Left colon (tissue), 2 donors: ENCODE results near the gene ZNF264. TPM values are rescaled to one million over a fixed set of nuclear protein-coding genes. Genes with fewer than 3 reads are reported as not detected.
"Not testable (repeated sequence)": the region's sequence is repeated elsewhere in the genome, so short reads cannot be mapped to it uniquely, and the experiment has no call there.

Experiments
- ATAC-seq: fragments of 200-7000 bp; cut with Tn5 transposase; one replicate; pipeline ENCODE4 v1.9.1; 2020; ENCODE audit warnings: mild to moderate bottlenecking, moderate library complexity
- DNase-seq, 2 donors: peaks; one replicate each; pipeline ENCODE4 v3.0.0-alpha.2; 2020
- intact Hi-C, 2 donors: fragments of 100-400 bp; cut with DNase I in 1 of 2; cut with micrococcal nuclease in 1 of 2; formaldehyde crosslinking; loops; one replicate each; pipeline versions ENCODE4 v1.11.2 to v1.14.0; 2022; cut with DNase I, micrococcal nuclease
- total RNA-seq, 2 donors: library from RNA; stranded (reverse); fragmentation: NEBNext Ultra II Directional; extraction: Animal tissue kit (Norgen Biotek cat#: 25700); gene quantifications; one replicate each; pipeline ENCODE4 v1.2.1, GENCODE V29; 2021
- donor health status: DM: no; HTN: no; CAD: no.
- donor health status: DM: yes; HTN: yes; CAD: no.

Gene ZNF264
- total RNA-seq, 2 donors from 2014 or later: 28.2 to 29.4 TPM

DNA sequence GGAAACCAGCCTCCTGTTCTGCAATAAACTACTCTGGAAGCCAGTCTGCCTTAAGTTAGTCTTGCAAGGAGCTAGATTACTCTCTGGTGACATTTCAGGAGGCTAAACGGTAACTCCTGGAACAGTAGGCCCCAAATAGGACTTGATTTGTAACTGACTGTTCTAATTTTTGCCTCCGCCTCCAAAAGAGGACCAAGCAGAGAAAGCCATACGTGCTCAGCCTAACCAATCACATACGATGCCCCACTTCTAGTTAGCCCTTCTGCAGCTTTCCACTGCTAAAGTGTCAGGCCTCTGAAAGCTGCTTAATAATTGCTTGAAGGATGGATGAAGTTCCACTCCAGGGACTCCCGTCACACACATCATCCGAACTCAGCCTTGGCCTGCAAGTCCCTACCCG lies 49.9 kb downstream of the ZNF264 start:
- intact Hi-C loops: loop anchor here in 1 of 2 donors (5.0 kb wide), 1 partner anchor 41 kb away; the partner anchor contains the start of gene ZNF460
- DNase-seq (no peak), ATAC-seq (no peak)

DNA sequence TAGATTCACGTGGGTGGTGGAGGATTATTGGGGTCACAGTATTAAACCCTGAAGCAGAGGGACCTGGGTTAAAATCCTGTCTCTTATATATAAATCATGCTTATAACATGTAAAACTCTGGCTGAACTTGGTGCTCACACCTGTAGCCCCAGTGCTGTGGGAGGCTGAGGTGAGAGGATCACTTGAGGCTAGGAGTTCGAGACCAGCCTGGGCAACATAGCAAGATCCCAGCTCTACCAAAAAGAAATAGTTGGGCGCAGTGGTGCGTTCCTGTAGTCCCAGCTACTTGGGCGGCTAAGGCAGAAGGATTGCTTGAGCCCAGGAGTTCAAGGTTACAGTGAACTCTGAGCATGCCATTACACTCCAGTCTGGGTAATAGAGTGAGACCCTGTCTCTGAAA lies 51.5 kb downstream of the ZNF264 start:
- no peak for ATAC-seq
- intact Hi-C loops: loop anchor here in 1 of 2 donors (5.0 kb wide), 1 partner anchor 39 kb away; the partner anchor contains the start of gene ZNF460
- DNase-seq: no peak

GRCh38 chr19:57244513-57244912 lies 53.2 kb downstream of the ZNF264 start:
- no peak for DNase-seq
- intact Hi-C loops: loop anchor here in 1 of 2 donors (5.0 kb wide), 1 partner anchor 38 kb away; the partner anchor contains the start of gene ZNF460
- no peak for ATAC-seq

DNA sequence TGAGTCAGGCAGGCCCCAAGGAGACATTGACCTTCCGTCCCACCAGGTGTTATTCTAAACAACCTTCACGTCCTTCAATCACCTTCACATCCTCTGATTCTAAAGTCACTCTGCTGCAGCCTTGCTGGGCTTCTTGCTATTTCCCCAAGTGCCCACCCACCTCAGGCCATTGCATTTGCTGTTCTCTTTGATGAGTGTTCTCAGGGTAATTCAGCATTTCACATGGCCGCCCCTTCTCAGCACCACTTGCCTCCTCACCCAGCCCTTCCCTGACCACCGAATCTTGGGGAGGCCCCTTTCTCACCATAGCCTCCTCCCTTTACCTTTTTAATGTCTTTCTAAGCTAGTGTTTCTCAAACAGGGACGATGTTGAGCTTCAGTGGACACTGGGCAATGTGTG lies 53.8 kb downstream of the ZNF264 start:
- DNase-seq (no peak), ATAC-seq (no peak)
- intact Hi-C loops: no loop called here

- ATAC-seq (no peak), DNase-seq (no peak)
- intact Hi-C loops: no loop called here
These were observed 54.7 kb downstream of the ZNF264 start for GRCh38 chr19:57245959-57246358.

DNA sequence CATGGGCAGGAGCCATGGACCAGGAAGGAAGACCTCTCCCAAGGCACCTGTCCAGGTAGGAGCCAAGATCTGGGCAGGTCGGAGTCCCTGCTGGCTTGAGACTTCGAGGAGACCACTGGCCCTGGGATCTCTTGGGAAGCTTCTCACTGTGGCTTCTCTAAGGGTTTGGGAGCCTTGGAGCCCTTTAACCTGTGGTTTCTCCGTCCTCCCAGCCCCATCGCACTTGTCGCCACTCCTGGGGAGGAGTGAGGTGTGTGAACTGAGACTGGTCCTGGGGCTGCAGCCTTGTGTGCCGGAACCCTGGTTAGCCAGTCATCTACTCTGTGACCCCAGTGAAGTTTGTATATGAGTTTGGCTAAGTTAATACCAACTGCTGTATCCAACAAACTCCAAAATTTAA lies 57.3 kb downstream of the ZNF264 start:
- no peak for ATAC-seq
- intact Hi-C loops: no loop called here
- DNase-seq: no peak

GRCh38 chr19:57249329-57249728 lies 58.0 kb downstream of the ZNF264 start:
- intact Hi-C loops: no loop called here
- ATAC-seq (no peak), DNase-seq (no peak)

DNA sequence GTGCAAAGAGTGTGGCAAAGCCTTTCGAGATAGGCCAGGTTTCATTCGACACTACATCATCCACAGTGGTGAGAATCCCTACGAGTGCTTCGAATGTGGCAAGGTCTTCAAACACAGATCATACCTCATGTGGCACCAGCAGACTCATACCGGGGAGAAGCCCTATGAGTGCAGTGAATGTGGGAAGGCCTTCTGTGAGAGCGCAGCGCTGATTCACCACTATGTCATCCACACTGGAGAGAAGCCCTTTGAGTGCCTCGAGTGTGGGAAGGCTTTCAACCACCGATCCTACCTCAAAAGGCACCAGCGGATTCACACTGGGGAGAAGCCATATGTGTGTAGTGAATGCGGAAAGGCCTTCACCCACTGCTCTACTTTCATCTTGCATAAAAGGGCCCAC lies 62.5 kb downstream of the ZNF264 start:
- ATAC-seq, DNase-seq, intact Hi-C loops: not testable (repeated sequence)

- ATAC-seq: no peak
- DNase-seq: no peak
- intact Hi-C loops: no loop called here
These were observed 70.7 kb downstream of the ZNF264 start for GRCh38 chr19:57262044-57262443.

DNA sequence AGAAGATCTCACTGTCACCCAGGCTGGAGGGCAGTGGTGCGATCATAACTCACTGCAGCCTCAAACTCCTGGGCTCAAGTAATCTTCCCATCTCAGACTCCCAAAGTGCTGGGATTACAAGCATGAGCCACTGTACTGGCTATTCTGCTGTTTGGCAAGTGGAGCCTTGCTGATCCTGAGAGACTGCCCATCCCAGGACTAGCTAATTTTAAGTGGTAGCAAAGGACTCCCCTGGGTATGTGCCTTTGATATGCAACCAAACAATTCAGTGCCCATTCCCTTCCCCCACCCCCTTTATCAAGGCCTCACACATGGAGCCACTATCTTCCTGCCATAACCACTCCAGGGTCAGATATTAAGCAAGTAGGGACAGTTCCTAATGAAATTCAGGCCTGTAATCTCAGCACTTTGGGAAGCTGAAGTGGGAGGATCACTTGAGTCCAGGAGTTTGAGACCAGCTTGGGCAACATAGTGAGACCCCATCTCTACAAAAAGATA lies 72.0 kb downstream of the ZNF264 start:
- intact Hi-C loops: no loop called here
- DNase-seq: no peak
- no peak for ATAC-seq

DNA sequence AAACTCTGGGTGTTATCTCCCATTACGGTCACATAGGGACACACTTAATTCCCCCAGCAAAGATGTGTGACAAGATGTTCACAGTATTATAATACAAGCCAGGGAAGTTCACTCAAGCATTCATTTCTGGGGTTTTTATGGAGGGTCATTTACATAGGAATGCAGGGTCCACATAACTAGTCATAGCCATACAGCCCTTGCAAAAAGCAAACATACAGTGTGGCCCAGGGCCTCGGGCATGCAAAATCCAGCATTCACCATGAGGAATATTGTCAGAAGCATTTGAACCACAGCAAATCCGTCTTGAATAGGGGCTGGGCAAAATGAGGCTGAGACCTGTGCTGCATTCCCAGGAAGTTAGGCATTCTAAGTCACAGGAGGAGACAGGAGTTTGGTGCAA lies 76.0 kb downstream of the ZNF264 start:
- DNase-seq (no peak), ATAC-seq (no peak)
- intact Hi-C loops: no loop called here

DNA sequence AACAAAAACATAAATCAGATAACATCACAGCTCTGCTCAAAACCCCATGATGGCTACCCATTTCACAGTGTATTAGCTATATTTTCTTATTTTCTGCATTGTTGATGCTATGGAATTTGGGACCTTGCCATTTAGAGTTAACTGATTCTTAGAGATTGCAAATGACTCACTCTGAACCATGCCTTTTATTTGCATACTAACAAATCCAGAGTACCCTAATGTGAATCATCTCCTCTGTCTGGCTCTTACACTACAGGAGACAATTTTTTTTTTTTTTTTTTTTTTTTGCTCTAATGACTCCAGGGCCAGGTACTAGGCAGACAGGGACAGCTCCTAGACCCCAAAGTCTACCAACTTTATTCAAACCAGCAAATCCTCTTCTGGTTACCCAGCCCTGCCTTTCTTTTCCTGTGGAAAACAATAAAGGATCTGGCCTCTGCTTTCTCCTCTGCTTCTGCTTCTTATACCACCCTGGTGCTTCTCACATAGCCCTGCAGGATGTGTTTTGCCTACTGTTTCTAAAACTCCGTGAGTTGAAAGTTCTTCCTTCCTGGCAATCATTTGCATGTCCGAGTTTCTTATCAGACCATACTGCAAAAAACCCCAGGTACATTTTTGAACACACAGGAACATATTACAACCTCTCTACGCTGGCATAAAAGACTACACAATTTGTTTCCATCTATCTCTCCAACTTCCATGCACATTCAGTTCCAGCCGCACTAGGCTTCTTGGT lies 78.4 kb downstream of the ZNF264 start:
- DNase-seq (no peak), ATAC-seq (no peak)
- intact Hi-C loops: no loop called here

- no peak for ATAC-seq
- DNase-seq: no peak
- intact Hi-C loops: no loop called here
These were observed 80.0 kb downstream of the ZNF264 start for GRCh38 chr19:57271280-57271679.

Other genes with a start within 250 kb of the ZNF264 start
- gene USP29, start 71.5 kb upstream of the ZNF264 start, total RNA-seq: not detected
- not detected for gene ZIM3, start 46.3 kb upstream of the ZNF264 start, total RNA-seq
- gene DUXA, start 24.0 kb upstream of the ZNF264 start, total RNA-seq: not detected
- gene AURKC, start 39.5 kb downstream of the ZNF264 start, total RNA-seq: under 1 TPM; 0.67 to 0.89 TPM
- 10 to 100 TPM in 1 of 2 donors, 1 to 10 TPM in 1; 9.5 to 10.4 TPM for gene ZNF805, start 49.1 kb downstream of the ZNF264 start, total RNA-seq
- 10 to 100 TPM; 33.1 to 41.6 TPM for gene ZNF460, start 89.0 kb downstream of the ZNF264 start, total RNA-seq
- 1 to 10 TPM; 2.8 to 3.5 TPM for gene ZNF543, start 129.0 kb downstream of the ZNF264 start, total RNA-seq
- 1 to 10 TPM; 3.0 to 3.3 TPM for gene ZNF304, start 159.8 kb downstream of the ZNF264 start, total RNA-seq
- gene TRAPPC2B, start 172.1 kb downstream of the ZNF264 start, total RNA-seq: 1 to 10 TPM; 4.4 to 4.5 TPM
- 1 to 10 TPM; 1.4 to 1.8 TPM for gene ZNF547, start 172.1 kb downstream of the ZNF264 start, total RNA-seq
- gene ZNF548, start 198.4 kb downstream of the ZNF264 start, total RNA-seq: 10 to 100 TPM in 1 of 2 donors, 1 to 10 TPM in 1; 8.1 to 10.7 TPM
- gene ZNF17, start 219.7 kb downstream of the ZNF264 start, total RNA-seq: 10 to 100 TPM in 1 of 2 donors, 1 to 10 TPM in 1; 7.7 to 12.1 TPM
- gene ZNF749, start 243.8 kb downstream of the ZNF264 start, total RNA-seq: 1 to 10 TPM; 7.3 to 8.3 TPM